ENCODE measurements around the gene WASF2. TPM values are rescaled to one million over a fixed set of nuclear protein-coding genes. Genes with fewer than 3 reads are reported as not detected.
A peak's percentile ranks its signal among the peaks of the same experiment; 100 is the strongest.

Gene WASF2
- total RNA-seq, 1 experiment from 2014 or later: 104 TPM

GRCh38 chr1:27394925-27395324 lies 95.0 kb downstream of the WASF2 start:
- ATAC-seq: no peak
- Mint-ChIP-seq H3K4me1 (peaks cover 42% of the 10 kb centered on the region), H3K4me3 (no peak overlapping the region), H3K27me3 (ENCODE audit: low read depth) (no peaks in the 10 kb centered on the region; the same call in 1 of the 2 replicates), H3K27ac (peak overlapping the region; percentile 15; the same call in 1 of the 2 replicates), H3K9me3 (no peaks in the 10 kb centered on the region), H3K36me3 (no peaks in the 10 kb centered on the region)
- ChIA-PET CTCF (interaction anchor here (0.6 to 6.5 kb wide), 42 partner anchors 11 to 388 kb away, joined by 3 to 150 read pairs (median 5); partner anchors contain the start of genes AHDC1, CD164L2, FCN3 and MAP3K6), POLR2A (interaction anchor here (0.8 kb wide), 1 partner anchor 28 kb away, joined by 3 read pairs; the partner anchor contains the start of gene MAP3K6)
- TF ChIP-seq ZNF671 (CRISPR knock-in tag; IDR thresholded peaks at IDR 0.05): no peak
- TF ChIP-seq GABPB1 (CRISPR knock-in tag; IDR thresholded peaks at IDR 0.05): no peak
- TF ChIP-seq IRF2 (CRISPR knock-in tag; IDR thresholded peaks at IDR 0.05; ENCODE audit: borderline replicate concordance, low read depth): no peak
- no peak for TF ChIP-seq FOXK1 (CRISPR knock-in tag; IDR thresholded peaks at IDR 0.05)
- TF ChIP-seq ZNF416 (CRISPR knock-in tag; IDR thresholded peaks at IDR 0.05): no peak
- TF ChIP-seq NFATC4 (CRISPR knock-in tag; IDR thresholded peaks at IDR 0.05): no peak
- TF ChIP-seq USF1 (CRISPR knock-in tag; IDR thresholded peaks at IDR 0.05): no peak
- TF ChIP-seq SMAD3 (CRISPR knock-in tag; IDR thresholded peaks at IDR 0.05; ENCODE audit: borderline replicate concordance): no peak
- no peak for DNase-seq (ENCODE audit: low spot score)

DNA sequence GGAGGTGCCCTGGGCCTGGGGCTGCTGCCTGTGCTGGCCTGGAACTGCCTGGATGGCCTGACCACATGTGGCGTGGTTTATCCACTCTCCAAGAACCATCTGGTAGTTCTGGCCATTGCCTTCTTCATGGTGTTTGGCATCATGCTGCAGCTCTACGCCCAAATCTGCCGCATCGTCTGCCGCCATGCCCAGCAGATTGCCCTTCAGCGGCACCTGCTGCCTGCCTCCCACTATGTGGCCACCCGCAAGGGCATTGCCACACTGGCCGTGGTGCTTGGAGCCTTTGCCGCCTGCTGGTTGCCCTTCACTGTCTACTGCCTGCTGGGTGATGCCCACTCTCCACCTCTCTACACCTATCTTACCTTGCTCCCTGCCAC lies 95.7 kb downstream of the WASF2 start:
- POLR2A ChIA-PET: no interaction called here
- H3K27ac Mint-ChIP-seq: 0 out of 2 replicates have a peak overlapping the region, but pooled peaks have one; percentile 12

GRCh38 chr1:27393641-27394281 lies 96.2 kb downstream of the WASF2 start:
- no peaks in the 10 kb centered on the region for H3K36me3 Mint-ChIP-seq
- H3K27me3 Mint-ChIP-seq (ENCODE audit: low read depth): peaks cover 3% of the 10 kb centered on the region; the same call in 1 of the 2 replicates
- ChIA-PET CTCF (interaction anchor here (0.6 to 5.2 kb wide), 22 partner anchors 9 to 349 kb away, joined by 3 to 44 read pairs (median 5); partner anchors contain the start of gene MAP3K6), POLR2A (interaction anchor here (1.0 kb wide), 1 partner anchor 11 kb away, joined by 3 read pairs; no protein-coding TSS in a partner anchor)
- DNase-seq (ENCODE audit: low spot score): no peak
- H3K9me3 Mint-ChIP-seq: no peaks in the 10 kb centered on the region
- ATAC-seq: no peak
- H3K4me3 Mint-ChIP-seq: peak overlapping the region; percentile 91
- TF ChIP-seq CDX4 (CRISPR knock-in tag; IDR thresholded peaks at IDR 0.05; ENCODE audit: borderline replicate concordance) (no peak), ZBTB43 (CRISPR knock-in tag; IDR thresholded peaks at IDR 0.05) (no peak)
- TF ChIP-seq, protein P1, sequence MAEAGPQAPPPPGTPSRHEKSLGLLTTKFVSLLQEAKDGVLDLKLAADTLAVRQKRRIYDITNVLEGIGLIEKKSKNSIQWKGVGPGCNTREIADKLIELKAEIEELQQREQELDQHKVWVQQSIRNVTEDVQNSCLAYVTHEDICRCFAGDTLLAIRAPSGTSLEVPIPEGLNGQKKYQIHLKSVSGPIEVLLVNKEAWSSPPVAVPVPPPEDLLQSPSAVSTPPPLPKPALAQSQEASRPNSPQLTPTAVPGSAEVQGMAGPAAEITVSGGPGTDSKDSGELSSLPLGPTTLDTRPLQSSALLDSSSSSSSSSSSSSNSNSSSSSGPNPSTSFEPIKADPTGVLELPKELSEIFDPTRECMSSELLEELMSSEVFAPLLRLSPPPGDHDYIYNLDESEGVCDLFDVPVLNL (CRISPR knock-in tag; IDR thresholded peaks at IDR 0.05; ENCODE audit: borderline replicate concordance, low read depth): no peak
- no peak overlapping the region for H3K27ac Mint-ChIP-seq
- H3K4me1 Mint-ChIP-seq: peaks cover 33% of the 10 kb centered on the region

More for the DNA sequence above, 95.7 kb downstream of the WASF2 start:
- ATAC-seq (no peak), DNase-seq (ENCODE audit: low spot score) (no peak)
- TF ChIP-seq FOXP1 (CRISPR knock-in tag; IDR thresholded peaks at IDR 0.05; ENCODE audit: borderline replicate concordance): 0 out of 2 replicates have a peak, but pooled peaks have one; percentile 20
- TF ChIP-seq NFYB (CRISPR knock-in tag; conservative IDR thresholded peaks at IDR 0.05; ENCODE audit: low read depth): no peak
- Mint-ChIP-seq H3K27me3 (ENCODE audit: low read depth) (peaks cover 3% of the 10 kb centered on the region; the same call in 1 of the 2 replicates), H3K4me1 (peaks cover 39% of the 10 kb centered on the region), H3K4me3 (peak overlapping the region; percentile 91; the same call in 1 of the 2 replicates), H3K9me3 (no peaks in the 10 kb centered on the region), H3K36me3 (no peaks in the 10 kb centered on the region)
- CTCF ChIA-PET: interaction anchor here (1.0 to 6.5 kb wide), 22 partner anchors 11 to 348 kb away, joined by 3 to 150 read pairs (median 7); partner anchors contain the start of genes AHDC1, CD164L2 and MAP3K6

Data from WTC11 (cell line).